GM12873 (cell line): Measurements from ENCODE around the gene ARHGAP32.

ENCODE experiments used
- TF ChIP-seq, protein P1 (sequence below): IDR thresholded peaks from 2 replicates; pipeline ENCODE4 v1.5.1; 2012; ENCODE audit warnings: low read depth, mild to moderate bottlenecking, moderate library complexity, low read length, control low read depth; ENCODE audit not compliant: insufficient read depth; ENCODE audit errors: missing control alignments

Gene ARHGAP32

DNA sequence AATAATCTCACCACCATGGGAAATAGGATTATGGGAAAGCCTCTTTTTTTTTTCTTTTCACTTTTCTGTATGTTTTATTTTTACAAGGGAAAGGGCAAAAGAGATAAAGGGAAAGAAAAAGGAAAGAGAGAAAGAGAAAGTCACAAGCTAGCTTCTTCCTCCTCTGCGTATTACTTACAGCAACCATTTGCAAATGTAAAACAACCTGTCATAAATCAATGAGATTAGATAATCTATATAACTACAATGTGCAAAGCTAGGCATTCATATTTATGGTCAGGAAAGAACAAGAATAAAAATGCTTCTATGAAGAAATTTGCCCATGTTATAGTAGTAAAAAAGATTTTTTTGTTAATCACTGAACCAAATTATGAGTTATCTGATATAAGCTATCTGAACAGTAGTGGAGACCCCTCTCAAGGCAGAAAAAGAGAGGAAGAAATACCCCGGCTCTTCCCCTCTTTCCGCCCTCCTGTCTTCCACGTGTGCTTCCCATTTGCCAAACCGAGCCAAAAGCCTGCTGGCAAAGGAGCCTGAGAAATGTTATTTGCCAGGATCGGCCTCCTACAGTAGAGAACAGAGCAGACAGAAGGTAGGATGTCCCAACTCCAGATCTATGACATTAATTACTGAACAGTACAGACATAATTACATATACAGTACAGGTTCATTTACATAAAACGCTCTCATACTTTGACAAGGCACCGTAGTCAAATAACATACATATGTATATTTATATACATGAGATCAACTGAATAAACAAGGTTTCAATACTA, 50.2 kb downstream of the ARHGAP32 start:
- TF ChIP-seq, protein P1, sequence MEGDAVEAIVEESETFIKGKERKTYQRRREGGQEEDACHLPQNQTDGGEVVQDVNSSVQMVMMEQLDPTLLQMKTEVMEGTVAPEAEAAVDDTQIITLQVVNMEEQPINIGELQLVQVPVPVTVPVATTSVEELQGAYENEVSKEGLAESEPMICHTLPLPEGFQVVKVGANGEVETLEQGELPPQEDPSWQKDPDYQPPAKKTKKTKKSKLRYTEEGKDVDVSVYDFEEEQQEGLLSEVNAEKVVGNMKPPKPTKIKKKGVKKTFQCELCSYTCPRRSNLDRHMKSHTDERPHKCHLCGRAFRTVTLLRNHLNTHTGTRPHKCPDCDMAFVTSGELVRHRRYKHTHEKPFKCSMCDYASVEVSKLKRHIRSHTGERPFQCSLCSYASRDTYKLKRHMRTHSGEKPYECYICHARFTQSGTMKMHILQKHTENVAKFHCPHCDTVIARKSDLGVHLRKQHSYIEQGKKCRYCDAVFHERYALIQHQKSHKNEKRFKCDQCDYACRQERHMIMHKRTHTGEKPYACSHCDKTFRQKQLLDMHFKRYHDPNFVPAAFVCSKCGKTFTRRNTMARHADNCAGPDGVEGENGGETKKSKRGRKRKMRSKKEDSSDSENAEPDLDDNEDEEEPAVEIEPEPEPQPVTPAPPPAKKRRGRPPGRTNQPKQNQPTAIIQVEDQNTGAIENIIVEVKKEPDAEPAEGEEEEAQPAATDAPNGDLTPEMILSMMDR: no peak

DNA sequence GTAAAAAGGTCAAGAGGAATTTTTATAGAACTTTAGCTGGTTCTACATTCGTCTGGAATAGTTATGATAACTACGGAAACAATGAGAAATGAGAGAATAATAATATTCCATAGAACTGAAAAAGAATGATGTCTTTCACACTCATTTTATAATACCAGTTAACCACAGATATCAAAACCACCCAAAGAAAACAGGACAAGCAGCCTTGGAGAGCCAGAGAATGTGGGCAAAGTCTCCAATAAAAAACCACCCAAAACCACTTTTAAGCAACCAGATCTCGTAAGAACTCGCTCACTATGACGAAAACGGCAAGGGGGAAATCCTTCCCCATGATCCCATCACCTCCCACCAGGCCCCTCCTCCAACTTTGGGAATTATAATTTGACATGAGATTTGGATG, 60.8 kb downstream of the ARHGAP32 start:
- TF ChIP-seq, protein P1: no peak

DNA sequence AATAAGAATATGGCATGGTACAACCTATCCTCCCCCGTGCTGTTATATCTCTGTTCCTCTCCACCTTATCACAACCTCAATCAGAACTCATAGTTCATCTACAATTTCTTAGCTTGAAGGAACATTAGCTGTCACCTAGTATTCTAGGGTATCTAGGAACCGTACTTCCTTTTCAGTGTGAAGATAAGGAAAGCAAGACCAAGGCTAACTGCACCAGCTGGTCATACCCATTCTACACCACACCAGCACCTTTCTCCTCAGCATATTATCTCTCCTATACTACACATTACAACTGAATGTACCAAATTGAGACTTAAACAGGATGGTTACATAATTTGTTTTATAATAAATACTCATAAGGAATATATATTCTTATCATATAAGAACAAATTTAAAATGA, 73.1 kb downstream of the ARHGAP32 start:
- TF ChIP-seq, protein P1: no peak

DNA sequence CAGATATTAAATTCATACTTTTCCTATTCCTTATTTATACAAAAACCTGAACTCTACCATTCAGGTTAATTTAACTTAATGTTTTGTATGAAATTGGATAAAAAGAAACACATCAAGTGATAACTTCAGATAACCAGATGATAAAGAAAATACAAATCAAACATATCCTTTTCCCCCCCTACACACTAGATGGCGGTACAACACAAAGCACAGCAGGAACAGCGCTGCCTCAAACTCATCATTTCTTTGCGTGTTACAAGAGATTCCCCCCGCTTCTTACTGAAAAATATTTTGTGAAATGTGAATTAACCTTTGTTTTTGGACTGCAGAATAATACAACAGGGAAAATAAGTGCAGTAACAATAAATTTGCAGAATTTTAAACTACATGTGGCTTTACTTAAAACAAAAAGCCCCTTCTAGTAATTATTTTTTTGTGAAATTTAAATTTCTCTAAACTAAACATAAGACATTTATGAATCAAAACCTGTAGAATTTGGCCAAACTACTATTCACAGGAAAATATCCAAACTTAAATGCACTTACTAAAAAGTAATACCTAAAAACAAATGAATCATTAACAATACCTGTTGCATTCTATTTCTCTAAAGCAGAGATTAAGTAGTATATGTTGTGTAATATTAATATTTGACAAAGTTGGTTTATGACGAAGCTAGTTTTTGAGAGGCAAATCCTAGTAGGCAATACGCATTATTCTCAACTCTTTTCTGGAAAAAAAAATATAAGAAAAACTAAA, 74.4 kb downstream of the ARHGAP32 start:
- TF ChIP-seq, protein P1: peak; percentile 75

DNA sequence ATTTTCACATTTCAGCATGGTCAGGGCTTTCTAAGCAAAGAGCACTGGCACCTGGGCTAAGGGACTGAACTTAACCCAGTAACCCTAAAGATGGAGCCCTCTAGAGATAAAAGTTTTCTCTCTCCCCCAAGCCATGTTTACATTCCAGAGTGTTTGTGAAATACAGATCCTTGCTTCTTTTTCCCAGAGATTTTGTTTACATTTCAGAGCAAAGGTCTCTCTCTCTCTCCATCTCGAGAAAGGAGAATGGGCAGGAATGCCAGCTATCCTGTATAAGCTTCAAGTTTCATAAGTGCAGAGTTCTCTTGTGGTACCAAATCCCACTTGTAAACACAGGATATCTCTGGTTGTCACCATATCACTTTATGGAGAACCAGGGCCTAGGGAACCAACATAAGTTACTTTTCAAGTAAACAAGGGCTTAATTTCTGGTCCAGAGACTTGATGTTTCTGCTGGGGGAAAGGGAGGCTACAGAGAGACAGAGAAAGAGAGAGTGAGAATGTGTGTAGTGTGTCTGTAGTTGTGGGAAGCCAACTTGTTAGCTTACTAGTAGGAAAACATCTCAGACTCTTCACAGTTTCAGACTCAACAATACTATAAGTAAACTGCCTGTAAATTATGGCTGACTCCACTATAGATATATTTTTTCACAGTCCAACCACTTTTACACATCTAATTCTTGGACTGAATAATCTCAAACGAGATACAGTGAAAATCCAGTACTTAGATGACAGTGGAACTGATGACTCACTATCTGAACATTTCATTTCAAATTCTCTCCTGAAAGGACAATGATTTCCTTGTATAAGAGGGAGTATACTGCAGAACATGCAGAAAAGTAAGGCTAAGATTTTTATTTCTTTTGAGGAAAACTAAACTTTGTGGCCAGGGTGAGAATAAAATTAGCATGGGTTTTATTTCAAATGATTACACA, 76.2 kb downstream of the ARHGAP32 start:
- TF ChIP-seq, protein P1: no peak

DNA sequence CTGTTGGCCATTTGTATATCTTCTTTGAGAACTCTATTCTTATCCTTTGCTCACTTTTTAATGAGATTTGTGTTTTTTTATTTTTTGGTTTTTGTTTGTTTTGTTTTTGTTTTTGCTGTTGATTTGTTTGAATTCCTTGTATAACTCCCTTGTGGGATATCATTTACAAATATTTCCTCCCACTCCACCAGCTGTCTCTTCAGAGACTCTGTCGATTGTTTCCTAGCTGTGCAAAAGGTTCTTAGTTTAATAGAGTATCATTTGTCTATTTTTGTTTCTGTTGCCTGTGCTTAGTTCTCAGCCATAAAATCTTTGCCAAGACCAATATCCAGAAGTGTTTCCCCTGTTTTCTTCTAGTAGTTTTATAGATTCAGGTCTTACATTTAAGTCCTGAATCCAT, 82.4 kb downstream of the ARHGAP32 start:
- TF ChIP-seq, protein P1: no peak

DNA sequence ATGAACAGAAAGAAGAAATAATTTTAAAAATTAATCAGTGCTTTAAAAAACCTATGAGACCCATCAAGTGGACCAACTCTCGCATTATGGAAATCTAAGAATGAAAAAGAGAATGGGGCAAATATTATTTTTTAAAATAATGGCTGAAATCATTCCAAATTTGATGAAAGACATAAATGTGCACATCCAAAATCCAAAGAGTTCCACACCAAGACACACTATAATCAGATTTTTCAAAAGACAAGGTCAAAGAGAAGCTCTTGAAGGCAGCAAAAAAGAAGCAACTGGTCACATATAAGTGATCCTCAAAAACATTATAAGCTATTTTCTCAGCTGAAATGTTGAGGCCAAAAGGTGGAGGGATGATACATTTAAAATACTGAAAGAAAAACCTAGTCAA, 85.3 kb downstream of the ARHGAP32 start:
- TF ChIP-seq, protein P1: no peak
